Endothelial cell of umbilical vein (primary cell): ENCODE data around the gene LTF. TPM values are rescaled to one million over a fixed set of nuclear protein-coding genes. Genes with fewer than 3 reads are reported as not detected.

ENCODE experiments used
- BruUV-seq: library from RNA; stranded (reverse); fragments of 400-500 nt; replicated peaks from 2 replicates; lab custom pipeline; 2021; lab: Mats Ljungman, UMichigan
- CTCF ChIA-PET: fragments of 300-600, 350-600 bp; sonication (Branson Sonifier 250); formaldehyde crosslinking; loops from one replicate; lab custom pipeline; 2021; ENCODE audit warnings: antibody characterized with exemption, inconsistent platforms; lab: Charles Lee
- POLR2A ChIA-PET: fragments of 300-600, 350-600 bp; sonication (Branson Sonifier 250); formaldehyde crosslinking; loops from one replicate; lab custom pipeline; 2021; ENCODE audit warnings: antibody characterized with exemption, inconsistent platforms; lab: Charles Lee
- DNase-seq: peaks from one replicate; pipeline ENCODE4 v3.0.0-alpha.2; 2011; ENCODE audit warnings: low read depth, low spot score
- FAIRE-seq: peaks from 2 replicates; lab custom pipeline; 2011; peaks lifted over from hg19 to GRCh38; lab: Jason Lieb, UNC
- H2AFZ ChIP-seq: 2 replicates; pipeline ENCODE4 v1.6.0; 2012; ENCODE audit warnings: low read depth, low read length, control low read depth, inconsistent platforms
- H3K27ac ChIP-seq: 2 replicates; pipeline ENCODE4 v1.5.1; 2011; ENCODE audit warnings: low read depth, mild to moderate bottlenecking, control low read depth, low read length, moderate library complexity; ENCODE audit not compliant: insufficient read depth
- H3K27me3 ChIP-seq, 2 experiments: 2 replicates each; pipeline versions ENCODE4 v1.6.0 to v1.6.1; 2011; ENCODE audit warnings: low read length in 2 of 2, mixed read lengths in 1 of 2; ENCODE audit not compliant: control insufficient read depth in 2 of 2, insufficient read depth in 2 of 2
- H3K36me3 ChIP-seq, 2 experiments: 2 replicates in 1 of 2; 3 replicates in 1 of 2; pipeline ENCODE4 v1.5.1; 2011; ENCODE audit warnings: low read length in 2 of 2, mild to moderate bottlenecking in 1 of 2, moderate library complexity in 1 of 2; ENCODE audit not compliant: control insufficient read depth in 2 of 2, insufficient read depth in 2 of 2; ENCODE audit errors: extremely low read depth in 1 of 2
- H3K4me1 ChIP-seq: 3 replicates; pipeline ENCODE4 v1.5.1; 2011; ENCODE audit warnings: mild to moderate bottlenecking, low read length; ENCODE audit not compliant: control insufficient read depth, insufficient read depth; ENCODE audit errors: extremely low read depth
- H3K4me2 ChIP-seq: 2 replicates; pipeline ENCODE4 v1.6.1; 2011; ENCODE audit warnings: low read length, control low read depth, mixed read lengths; ENCODE audit not compliant: insufficient read depth
- H3K4me3 ChIP-seq, 3 experiments: fragments of 200-600 bp in 1 of 3; sonication (generic), shearing (Covaris generic) in 1 of 3; replicated peaks in 1 of 3; 2 replicates each; pipeline ENCODE4 v1.5.1; 2011 to 2016; ENCODE audit warnings: control low read depth in 3 of 3, low read length in 3 of 3, mild to moderate bottlenecking in 2 of 3, inconsistent platforms in 1 of 3, low read depth in 1 of 3, moderate library complexity in 1 of 3; ENCODE audit not compliant: insufficient read depth in 1 of 3
- H3K79me2 ChIP-seq: 2 replicates; pipeline ENCODE4 v1.6.0; 2012; ENCODE audit warnings: low read length, inconsistent platforms; ENCODE audit not compliant: control insufficient read depth, insufficient read depth
- H3K9ac ChIP-seq: replicated peaks from 2 replicates; pipeline ENCODE3; 2011; ENCODE audit warnings: low read length, control low read depth; ENCODE audit not compliant: insufficient read depth; ENCODE audit errors: extremely low read depth
- H3K9me1 ChIP-seq: replicated peaks from 3 replicates; pipeline ENCODE4 v1.6.0; 2011; ENCODE audit warnings: mild to moderate bottlenecking, low read length; ENCODE audit not compliant: control insufficient read depth, insufficient read depth; ENCODE audit errors: extremely low read depth
- H3K9me3 ChIP-seq: replicated peaks from 2 replicates; pipeline ENCODE4 v1.5.1; 2012; ENCODE audit warnings: low read length, inconsistent platforms; ENCODE audit not compliant: control insufficient read depth, insufficient read depth
- H4K20me1 ChIP-seq: replicated peaks from 2 replicates; pipeline ENCODE3; 2011; ENCODE audit warnings: mild to moderate bottlenecking, low read length; ENCODE audit not compliant: control insufficient read depth, insufficient read depth; ENCODE audit errors: extremely low read depth
- EZH2 ChIP-seq: IDR thresholded peaks from 2 replicates; pipeline ENCODE4 v1.6.1; 2012; ENCODE audit warnings: borderline replicate concordance, low read depth, mild to moderate bottlenecking, moderate library complexity, low read length, inconsistent platforms; ENCODE audit not compliant: severe bottlenecking
- FOS ChIP-seq: IDR thresholded peaks from 2 replicates; pipeline ENCODE4 v1.6.1; 2011; ENCODE audit warnings: mild to moderate bottlenecking, low read length, moderate library complexity, borderline replicate concordance; ENCODE audit not compliant: insufficient read depth
- GATA2 ChIP-seq: IDR thresholded peaks from 2 replicates; pipeline ENCODE4 v1.7.0; 2011; ENCODE audit warnings: low read depth, mild to moderate bottlenecking, moderate library complexity, mixed read lengths, low read length; ENCODE audit not compliant: insufficient read length, insufficient read depth
- JUN ChIP-seq: IDR thresholded peaks from 2 replicates; pipeline ENCODE4 v1.6.1; 2011; ENCODE audit warnings: borderline replicate concordance, low read depth; ENCODE audit not compliant: insufficient read length, insufficient read depth
- MYC ChIP-seq: IDR thresholded peaks from one replicate; pipeline ENCODE4 v1.6.1; 2011; ENCODE audit warnings: mild to moderate bottlenecking, low read depth, low read length
- POLR2A ChIP-seq: IDR thresholded peaks from 2 replicates; pipeline ENCODE4 v1.6.1; 2012; ENCODE audit warnings: low read depth, mild to moderate bottlenecking, control low read depth, low read length
- POLR2AphosphoS5 ChIP-seq: IDR thresholded peaks from 2 replicates; pipeline ENCODE4 v1.6.1; 2012; ENCODE audit warnings: low read depth, mild to moderate bottlenecking, control low read depth, low read length, moderate library complexity; ENCODE audit not compliant: insufficient read depth
- dilution Hi-C: fragments of 300-500 bp; cut with MboI; formaldehyde crosslinking; loops from one replicate; pipeline ENCODE4 v1.15.0; 2019; ENCODE audit warnings: low sequenced_read_pairs; ENCODE audit not compliant: extremely low pct_ligation_motif_present
- intact Hi-C: fragments of 100-400 bp; cut with micrococcal nuclease; formaldehyde crosslinking; loops from one replicate; pipeline ENCODE4 v1.10.0; 2022
- polyA plus RNA-seq, 4 experiments: library from polyadenylated mRNA; depleted of rRNA in 3 of 4; stranded (reverse) in 3 of 4; unstranded in 1 of 4; fragments of >200 nt; gene quantifications; 2 replicates each; pipeline versions ENCODE4 v1.2.1 to v1.2.3, GENCODE V29; 2011 to 2012; ENCODE audit warnings: missing spikeins in 1 of 4
- total RNA-seq: library from RNA; stranded (reverse); gene quantifications from 2 replicates; pipeline ENCODE4 v1.2.3, GENCODE V29; 2021
- TF ChIP-seq, protein P1 (sequence below), 2 donors: IDR thresholded peaks; 1 replicate in 1 of 2; 2 replicates in 1 of 2; pipeline ENCODE4 v1.5.1; 2011; ENCODE audit warnings: low read length in 2 of 2, mild to moderate bottlenecking in 2 of 2, moderate library complexity in 2 of 2, control low read depth in 1 of 2, inconsistent platforms in 1 of 2, low read depth in 1 of 2; ENCODE audit not compliant: insufficient read depth in 1 of 2; ENCODE audit errors: extremely low read depth in 1 of 2
- TF ChIP-seq, protein P2 (sequence below): IDR thresholded peaks from 2 replicates; pipeline ENCODE4 v1.6.1; 2011; ENCODE audit not compliant: insufficient read depth, insufficient read length

The LTF gene
- total and polyA plus RNA-seq, 2 donors (not counting 3 experiments of a cell fraction or from before 2014, with no cell fraction given), result not detected

- ChIA-PET CTCF (no interaction called here), POLR2A (no interaction called here)
- FAIRE-seq (no peak), DNase-seq (no peak)
- Histone ChIP-seq H3K4me1 (no peaks in the 10 kb centered on the region), H3K27ac (no peak overlapping the region), H3K79me2 (no peaks in the 10 kb centered on the region), H3K9me3 (no peaks in the 10 kb centered on the region), H3K27me3 (peaks cover 5 to 8% of the 10 kb centered on the region in 2 experiments), H3K9ac (no peak overlapping the region), H3K9me1 (no peaks in the 10 kb centered on the region), H2AFZ (no peak overlapping the region), H4K20me1 (no peaks in the 10 kb centered on the region), H3K36me3 (no peaks in the 10 kb centered on the region), H3K4me3 (no peak overlapping the region), H3K4me2 (no peak overlapping the region)
- dilution Hi-C loops (no loop called here), intact Hi-C loops (no loop called here)
- TF ChIP-seq GATA2, result no peak
- TF ChIP-seq FOS, result no peak
- no peak for TF ChIP-seq JUN
- no peak for TF ChIP-seq POLR2A
- TF ChIP-seq, protein P1, sequence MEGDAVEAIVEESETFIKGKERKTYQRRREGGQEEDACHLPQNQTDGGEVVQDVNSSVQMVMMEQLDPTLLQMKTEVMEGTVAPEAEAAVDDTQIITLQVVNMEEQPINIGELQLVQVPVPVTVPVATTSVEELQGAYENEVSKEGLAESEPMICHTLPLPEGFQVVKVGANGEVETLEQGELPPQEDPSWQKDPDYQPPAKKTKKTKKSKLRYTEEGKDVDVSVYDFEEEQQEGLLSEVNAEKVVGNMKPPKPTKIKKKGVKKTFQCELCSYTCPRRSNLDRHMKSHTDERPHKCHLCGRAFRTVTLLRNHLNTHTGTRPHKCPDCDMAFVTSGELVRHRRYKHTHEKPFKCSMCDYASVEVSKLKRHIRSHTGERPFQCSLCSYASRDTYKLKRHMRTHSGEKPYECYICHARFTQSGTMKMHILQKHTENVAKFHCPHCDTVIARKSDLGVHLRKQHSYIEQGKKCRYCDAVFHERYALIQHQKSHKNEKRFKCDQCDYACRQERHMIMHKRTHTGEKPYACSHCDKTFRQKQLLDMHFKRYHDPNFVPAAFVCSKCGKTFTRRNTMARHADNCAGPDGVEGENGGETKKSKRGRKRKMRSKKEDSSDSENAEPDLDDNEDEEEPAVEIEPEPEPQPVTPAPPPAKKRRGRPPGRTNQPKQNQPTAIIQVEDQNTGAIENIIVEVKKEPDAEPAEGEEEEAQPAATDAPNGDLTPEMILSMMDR (IDR thresholded peaks at IDR 0.05; ENCODE audit: extremely low read depth in 1 of 2, insufficient read depth in 1 of 2, low read depth in 1 of 2, low read length in 2 of 2), result no peak
- no peak for TF ChIP-seq POLR2AphosphoS5
- TF ChIP-seq EZH2, result no peak
- TF ChIP-seq, protein P2, sequence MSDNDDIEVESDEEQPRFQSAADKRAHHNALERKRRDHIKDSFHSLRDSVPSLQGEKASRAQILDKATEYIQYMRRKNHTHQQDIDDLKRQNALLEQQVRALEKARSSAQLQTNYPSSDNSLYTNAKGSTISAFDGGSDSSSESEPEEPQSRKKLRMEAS, result no peak
- no peak for TF ChIP-seq MYC
- BruUV-seq, result no TSS peak
These were observed 13.1 kb upstream of the LTF start for GRCh38 chr3:46477756-46478155.
